Karpas-422 (cell line): ENCODE measurements around the gene GAS6. TPM values are rescaled to one million over a fixed set of nuclear protein-coding genes. Genes with fewer than 3 reads are reported as not detected.
"Not testable (repeated sequence)": the region's sequence is repeated elsewhere in the genome, so short reads cannot be mapped to it uniquely, and the experiment has no call there.

Source experiments
- DNase-seq: peaks from one replicate; pipeline ENCODE4 v3.0.0-alpha.2; 2015
- H2AFZ ChIP-seq: fragments of 200-600 bp; sonication (generic); 2 replicates; pipeline ENCODE4 v1.6.1; 2014; ENCODE audit warnings: antibody characterized with exemption, low read length, mixed read lengths
- H3K27ac ChIP-seq: fragments of 200-600 bp; sonication (generic); 2 replicates; pipeline ENCODE4 v1.5.1; 2014; ENCODE audit warnings: mild to moderate bottlenecking, low read length, moderate library complexity
- H3K27me3 ChIP-seq: fragments of 200-600 bp; sonication (generic); 2 replicates; pipeline ENCODE4 v1.6.1; 2014; ENCODE audit warnings: low read length, mixed read lengths
- H3K36me3 ChIP-seq: fragments of 200-600 bp; sonication (generic); 2 replicates; pipeline ENCODE4 v1.6.1; 2014; ENCODE audit warnings: low read length, mixed read lengths; ENCODE audit not compliant: insufficient read depth
- H3K4me1 ChIP-seq: fragments of 200-600 bp; sonication (generic); 2 replicates; pipeline ENCODE4 v1.6.1; 2014; ENCODE audit warnings: mild to moderate bottlenecking, low read length, mixed read lengths
- H3K4me2 ChIP-seq: fragments of 200-600 bp; sonication (generic); 2 replicates; pipeline ENCODE4 v1.6.1; 2014; ENCODE audit warnings: low read length, low read depth, mild to moderate bottlenecking; ENCODE audit not compliant: poor library complexity, severe bottlenecking
- H3K4me3 ChIP-seq: fragments of 200-600 bp; sonication (generic); 2 replicates; pipeline ENCODE4 v1.5.1; 2014; ENCODE audit warnings: mild to moderate bottlenecking, antibody characterized with exemption, low read length, mixed read lengths
- H3K79me2 ChIP-seq: fragments of 200-600 bp; sonication (generic); 2 replicates; pipeline ENCODE4 v1.6.1; 2014; ENCODE audit warnings: mild to moderate bottlenecking, low read length, mixed read lengths
- H3K9ac ChIP-seq: fragments of 200-600 bp; sonication (generic); 2 replicates; pipeline ENCODE4 v1.6.0; 2014; ENCODE audit warnings: low read length
- H3K9me2 ChIP-seq: fragments of 200-600 bp; sonication (generic), shearing (Covaris generic); replicated peaks from 2 replicates; pipeline ENCODE4 v1.6.0; 2014; ENCODE audit warnings: mild to moderate bottlenecking, low read length, moderate library complexity; ENCODE audit not compliant: insufficient read depth
- H3K9me3 ChIP-seq: fragments of 300-700, 200-600 bp; sonication (generic); 2 replicates; pipeline ENCODE4 v1.6.1; 2014; ENCODE audit warnings: low read length, mixed read lengths
- H4K20me1 ChIP-seq: fragments of 200-600 bp; sonication (generic); 2 replicates; pipeline ENCODE4 v1.6.1; 2014; ENCODE audit warnings: mild to moderate bottlenecking, antibody characterized with exemption, low read length, low read depth; ENCODE audit not compliant: insufficient read depth
- total RNA-seq: library from RNA; depleted of rRNA; stranded (reverse); fragments of >200 nt; shearing (Covaris generic); gene quantifications from 2 replicates; pipeline ENCODE4 v1.2.3, GENCODE V29; 2014; ENCODE audit warnings: low replicate concordance

The GAS6 gene
- total RNA-seq, 1 experiment from 2014 or later: not detected

- Histone ChIP-seq H3K4me2 (no peak overlapping the region), H3K4me3 (no peak overlapping the region), H3K9me2 (no peaks in the 10 kb centered on the region), H3K27me3 (no peaks in the 10 kb centered on the region), H3K79me2 (peaks cover 13% of the 10 kb centered on the region; the same call in 1 of the 2 replicates), H3K9me3 (no peaks in the 10 kb centered on the region), H3K27ac (no peak overlapping the region), H3K4me1 (no peaks in the 10 kb centered on the region), H4K20me1 (peaks cover 24% of the 10 kb centered on the region), H2AFZ (no peak overlapping the region), H3K9ac (no peak overlapping the region), H3K36me3 (peaks cover 5% of the 10 kb centered on the region; the same call in 1 of the 2 replicates)
- no peak for DNase-seq
Measured at GRCh38 chr13:113828282-113828825, 35.5 kb downstream of the GAS6 start.

GRCh38 chr13:113827021-113827420 lies 36.9 kb downstream of the GAS6 start:
- Histone ChIP-seq H3K9me2 (no peaks in the 10 kb centered on the region), H3K4me3 (no peak overlapping the region), H2AFZ (no peak overlapping the region), H3K9me3 (no peaks in the 10 kb centered on the region), H3K27ac (no peak overlapping the region), H4K20me1 (peaks cover 33% of the 10 kb centered on the region), H3K27me3 (no peaks in the 10 kb centered on the region), H3K4me2 (no peak overlapping the region), H3K9ac (no peak overlapping the region), H3K4me1 (no peaks in the 10 kb centered on the region), H3K79me2 (peaks cover 24% of the 10 kb centered on the region), H3K36me3 (peaks cover 5% of the 10 kb centered on the region; the same call in 1 of the 2 replicates)
- DNase-seq: no peak

GRCh38 chr13:113826446-113826845 lies 37.4 kb downstream of the GAS6 start:
- not testable (repeated sequence) for H3K9me3 ChIP-seq, H2AFZ ChIP-seq, H3K27ac ChIP-seq, H3K36me3 ChIP-seq, H3K27me3 ChIP-seq, DNase-seq, H3K9ac ChIP-seq, H3K4me3 ChIP-seq, H3K4me2 ChIP-seq, H3K4me1 ChIP-seq, H3K9me2 ChIP-seq
- peaks cover 28% of the 10 kb centered on the region for H3K79me2 ChIP-seq
- peaks cover 39% of the 10 kb centered on the region for H4K20me1 ChIP-seq

- no peak overlapping the region for H3K9ac ChIP-seq
- no peaks in the 10 kb centered on the region for H3K27me3 ChIP-seq
- no peak overlapping the region for H3K27ac ChIP-seq
- no peak overlapping the region for H3K4me3 ChIP-seq
- H2AFZ ChIP-seq: no peak overlapping the region
- peaks cover 40% of the 10 kb centered on the region for H4K20me1 ChIP-seq
- peaks cover 9% of the 10 kb centered on the region; the same call in 1 of the 2 replicates for H3K36me3 ChIP-seq
- no peak for DNase-seq
- no peak overlapping the region for H3K4me2 ChIP-seq
- no peaks in the 10 kb centered on the region for H3K9me3 ChIP-seq
- H3K79me2 ChIP-seq: peaks cover 34% of the 10 kb centered on the region
- no peaks in the 10 kb centered on the region for H3K4me1 ChIP-seq
- no peaks in the 10 kb centered on the region for H3K9me2 ChIP-seq
Measured at GRCh38 chr13:113825841-113826240, 38.0 kb downstream of the GAS6 start.

- Histone ChIP-seq H2AFZ (no peak overlapping the region), H4K20me1 (peaks cover 50% of the 10 kb centered on the region), H3K27me3 (no peaks in the 10 kb centered on the region), H3K9ac (no peak overlapping the region), H3K4me2 (no peak overlapping the region), H3K9me3 (no peaks in the 10 kb centered on the region), H3K9me2 (no peaks in the 10 kb centered on the region), H3K4me3 (no peak overlapping the region), H3K4me1 (no peaks in the 10 kb centered on the region), H3K27ac (no peak overlapping the region), H3K79me2 (peaks cover 54% of the 10 kb centered on the region), H3K36me3 (peaks cover 9% of the 10 kb centered on the region; the same call in 1 of the 2 replicates)
- DNase-seq: no peak
Measured at GRCh38 chr13:113823771-113824170, 40.1 kb downstream of the GAS6 start.

- Histone ChIP-seq H3K79me2 (peaks cover 60% of the 10 kb centered on the region), H3K4me3 (no peak overlapping the region), H3K9me2 (no peaks in the 10 kb centered on the region), H3K27me3 (no peaks in the 10 kb centered on the region), H3K9me3 (no peaks in the 10 kb centered on the region), H2AFZ (no peak overlapping the region), H3K4me1 (no peaks in the 10 kb centered on the region), H3K27ac (no peak overlapping the region), H3K9ac (no peak overlapping the region), H3K4me2 (no peak overlapping the region), H3K36me3 (peaks cover 12% of the 10 kb centered on the region), H4K20me1 (peaks cover 57% of the 10 kb centered on the region)
- DNase-seq: no peak
Measured at GRCh38 chr13:113822956-113823744, 40.7 kb downstream of the GAS6 start.

- no peaks in the 10 kb centered on the region for H3K27me3 ChIP-seq
- H3K9ac ChIP-seq: no peak overlapping the region
- H3K79me2 ChIP-seq: peaks cover 69% of the 10 kb centered on the region
- H3K4me2 ChIP-seq: no peak overlapping the region
- peaks cover 2% of the 10 kb centered on the region; the same call in 1 of the 2 replicates for H3K4me1 ChIP-seq
- peaks cover 62% of the 10 kb centered on the region for H4K20me1 ChIP-seq
- no peaks in the 10 kb centered on the region for H3K9me3 ChIP-seq
- H2AFZ ChIP-seq: no peak overlapping the region
- H3K36me3 ChIP-seq: peaks cover 19% of the 10 kb centered on the region
- H3K4me3 ChIP-seq: no peak overlapping the region
- H3K27ac ChIP-seq: no peak overlapping the region
- no peaks in the 10 kb centered on the region for H3K9me2 ChIP-seq
- DNase-seq: no peak
Measured at GRCh38 chr13:113822266-113822665, 41.6 kb downstream of the GAS6 start.

- H3K9ac ChIP-seq: no peak overlapping the region
- no peak for DNase-seq
- H2AFZ ChIP-seq: no peak overlapping the region
- H3K4me2 ChIP-seq: no peak overlapping the region
- peaks cover 72% of the 10 kb centered on the region for H3K79me2 ChIP-seq
- H3K4me3 ChIP-seq: no peak overlapping the region
- no peaks in the 10 kb centered on the region for H3K9me2 ChIP-seq
- no peaks in the 10 kb centered on the region for H3K9me3 ChIP-seq
- H4K20me1 ChIP-seq: peaks cover 62% of the 10 kb centered on the region
- H3K27me3 ChIP-seq: no peaks in the 10 kb centered on the region
- H3K27ac ChIP-seq: no peak overlapping the region
- H3K4me1 ChIP-seq: peaks cover 3% of the 10 kb centered on the region
- H3K36me3 ChIP-seq: peaks cover 15% of the 10 kb centered on the region
Measured at GRCh38 chr13:113821847-113822246, 42.0 kb downstream of the GAS6 start.
